Measurements from ENCODE around the gene TMEM30A. TPM values are rescaled to one million over a fixed set of nuclear protein-coding genes. Genes with fewer than 3 reads are reported as not detected.
A peak's percentile ranks its signal among the peaks of the same experiment; 100 is the strongest.

Gene TMEM30A
- total RNA-seq, 1 experiment from 2014 or later = 65.2 TPM

DNA sequence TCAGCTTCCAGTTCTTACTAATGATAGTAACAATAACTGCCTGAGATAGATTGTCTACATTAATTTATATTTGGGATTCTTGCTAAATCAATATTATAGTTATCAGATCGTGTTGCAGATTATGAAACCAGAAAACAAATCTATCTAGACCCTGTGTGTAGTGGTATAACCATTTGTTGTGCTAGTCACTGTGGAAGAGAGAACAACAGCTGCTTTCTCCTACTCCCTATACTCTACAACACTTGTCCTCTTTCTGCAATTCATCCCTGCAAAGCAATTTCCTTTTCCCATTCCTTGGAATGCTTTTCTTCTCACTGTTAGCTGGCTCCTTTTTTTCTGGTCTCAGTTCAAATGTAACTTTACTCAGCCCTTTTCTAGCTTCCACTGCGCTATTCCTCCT lies 49.3 kb downstream of the TMEM30A start:
- Histone ChIP-seq H3K9ac (ENCODE audit: extremely low read depth, insufficient read length, low read length) (no peak overlapping the region), H2BK20ac (ENCODE audit: low read depth, low read length, poor library complexity, severe bottlenecking) (no peak overlapping the region), H2BK5ac (ENCODE audit: insufficient read length, low read length) (no peak overlapping the region), H3K4ac (ENCODE audit: low read depth, low read length) (no peak overlapping the region), H3K27ac (ENCODE audit: insufficient read length, low read depth, low read length) (peak overlapping the region; percentile 33), H4K91ac (ENCODE audit: insufficient read length, low read depth, low read length) (no peak overlapping the region), H3K4me1 (ENCODE audit: insufficient read depth, low read length) (peaks cover 8% of the 10 kb centered on the region; the same call in 1 of the 2 replicates), H2AK5ac (ENCODE audit: insufficient read length, low read length) (no peak overlapping the region), H3T11ph (ENCODE audit: low read length) (no peak overlapping the region), H3K79me2 (ENCODE audit: insufficient read depth, low read length) (no peaks in the 10 kb centered on the region), H3K56ac (ENCODE audit: insufficient read length, low read depth, low read length) (no peak overlapping the region), H4K20me1 (ENCODE audit: control insufficient read depth, insufficient read depth, insufficient read length) (no peaks in the 10 kb centered on the region), H3K23me2 (ENCODE audit: insufficient read length, low read depth, low read length, poor library complexity, severe bottlenecking) (no peaks in the 10 kb centered on the region), H2BK15ac (ENCODE audit: low read depth, low read length) (no peak overlapping the region), H3K18ac (ENCODE audit: insufficient read length, low read depth, low read length) (no peak overlapping the region), H3K14ac (ENCODE audit: insufficient read depth, low read length) (no peak overlapping the region), H4K8ac (replicated peaks; ENCODE audit: insufficient read length, low read depth, low read length) (no peak overlapping the region), H2BK12ac (ENCODE audit: insufficient read length, low read depth, low read length) (no peak overlapping the region), H2BK120ac (ENCODE audit: low read depth, low read length, poor library complexity, severe bottlenecking) (no peak overlapping the region), H2AFZ (ENCODE audit: low read length) (no peak overlapping the region), H3K79me1 (ENCODE audit: insufficient read depth, low read depth, low read length, poor library complexity, severe bottlenecking) (no peaks in the 10 kb centered on the region), H4K5ac (ENCODE audit: insufficient read length, low read depth, low read length) (no peak overlapping the region), H3K23ac (ENCODE audit: insufficient read length, low read depth, low read length) (no peak overlapping the region), H3K9me3 (ENCODE audit: control insufficient read depth, low read depth, low read length) (no peaks in the 10 kb centered on the region), H3K27me3 (ENCODE audit: insufficient read depth, low read length) (no peaks in the 10 kb centered on the region), H3K4me2 (ENCODE audit: insufficient read depth, insufficient read length, low read length) (no peak overlapping the region)
- peak overlapping the region; percentile 13 to 68 (median 61); a peak in 5 of 7 replicates for H3K27ac Mint-ChIP-seq
- no peak for DNase-seq
- no peaks in the 10 kb centered on the region for H3K9me3 Mint-ChIP-seq
- TF ChIP-seq, protein P1, sequence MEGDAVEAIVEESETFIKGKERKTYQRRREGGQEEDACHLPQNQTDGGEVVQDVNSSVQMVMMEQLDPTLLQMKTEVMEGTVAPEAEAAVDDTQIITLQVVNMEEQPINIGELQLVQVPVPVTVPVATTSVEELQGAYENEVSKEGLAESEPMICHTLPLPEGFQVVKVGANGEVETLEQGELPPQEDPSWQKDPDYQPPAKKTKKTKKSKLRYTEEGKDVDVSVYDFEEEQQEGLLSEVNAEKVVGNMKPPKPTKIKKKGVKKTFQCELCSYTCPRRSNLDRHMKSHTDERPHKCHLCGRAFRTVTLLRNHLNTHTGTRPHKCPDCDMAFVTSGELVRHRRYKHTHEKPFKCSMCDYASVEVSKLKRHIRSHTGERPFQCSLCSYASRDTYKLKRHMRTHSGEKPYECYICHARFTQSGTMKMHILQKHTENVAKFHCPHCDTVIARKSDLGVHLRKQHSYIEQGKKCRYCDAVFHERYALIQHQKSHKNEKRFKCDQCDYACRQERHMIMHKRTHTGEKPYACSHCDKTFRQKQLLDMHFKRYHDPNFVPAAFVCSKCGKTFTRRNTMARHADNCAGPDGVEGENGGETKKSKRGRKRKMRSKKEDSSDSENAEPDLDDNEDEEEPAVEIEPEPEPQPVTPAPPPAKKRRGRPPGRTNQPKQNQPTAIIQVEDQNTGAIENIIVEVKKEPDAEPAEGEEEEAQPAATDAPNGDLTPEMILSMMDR (conservative IDR thresholded peaks at IDR 0.05) = no peak
- no peak overlapping the region for H3K4me3 Mint-ChIP-seq
- H3K36me3 Mint-ChIP-seq (ENCODE audit: insufficient read depth in 1 of 3, low read depth in 3 of 3) = peaks cover 18 to 27% (median 26%) of the 10 kb centered on the region in 3 experiments; a peak in 6 of 7 replicates
- WGBS (ENCODE audit: extremely low coverage, insufficient read length, low lambda C conversion rate) = no CpG with 5 or more reads among the region's 2 CpGs
- H3K27me3 Mint-ChIP-seq (ENCODE audit: low read depth) = no peaks in the 10 kb centered on the region
- peaks cover 29 to 41% of the 10 kb centered on the region in 2 experiments for H3K4me1 Mint-ChIP-seq
